Measurements from ENCODE around the gene TMEM126A.
"Not testable (repeated sequence)": the region's sequence is repeated elsewhere in the genome, so short reads cannot be mapped to it uniquely, and the experiment has no call there.

TMEM126A gene

DNA sequence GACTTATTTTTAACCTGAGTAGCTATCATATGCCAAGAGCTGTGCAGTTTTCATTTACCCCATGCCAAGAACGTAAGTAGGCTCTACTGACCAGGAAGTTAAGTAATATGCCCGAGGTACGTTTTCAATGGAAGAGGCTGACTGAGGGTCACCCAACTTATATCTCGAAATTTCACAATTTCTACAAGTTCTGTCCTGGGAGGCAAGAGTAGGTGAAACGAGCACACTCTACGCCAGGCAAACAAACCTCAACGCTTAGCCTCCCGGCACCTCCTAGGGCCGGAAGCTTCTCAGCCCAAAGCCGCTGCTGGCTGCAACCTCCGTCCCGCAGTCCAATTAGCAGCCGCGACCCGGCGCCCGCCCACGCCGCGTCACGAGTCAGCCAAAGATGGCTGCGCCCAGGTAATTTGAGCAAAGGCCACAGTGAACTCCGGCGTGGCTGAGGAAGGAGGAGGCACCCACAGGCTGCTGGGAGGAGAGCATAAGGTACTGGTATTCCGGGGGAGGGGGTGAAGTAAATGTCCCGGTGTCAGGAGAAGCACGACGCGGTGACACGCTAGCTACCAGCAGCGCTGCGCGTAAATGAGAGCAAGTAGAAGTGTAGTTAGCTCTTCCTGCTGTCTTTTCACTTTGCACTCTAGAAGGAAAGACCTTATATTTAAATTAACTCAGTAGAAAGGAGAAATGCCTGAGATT is at the start of gene TMEM126A:
Gene TMEM126A, plus strand, starts transcription at position 364 of the 696 bp plus-strand sequence. CDS start 2,289 bp downstream, outside the sequence.
- peak; percentile 87 for DNase-seq (ENCODE audit: low read depth)

DNA sequence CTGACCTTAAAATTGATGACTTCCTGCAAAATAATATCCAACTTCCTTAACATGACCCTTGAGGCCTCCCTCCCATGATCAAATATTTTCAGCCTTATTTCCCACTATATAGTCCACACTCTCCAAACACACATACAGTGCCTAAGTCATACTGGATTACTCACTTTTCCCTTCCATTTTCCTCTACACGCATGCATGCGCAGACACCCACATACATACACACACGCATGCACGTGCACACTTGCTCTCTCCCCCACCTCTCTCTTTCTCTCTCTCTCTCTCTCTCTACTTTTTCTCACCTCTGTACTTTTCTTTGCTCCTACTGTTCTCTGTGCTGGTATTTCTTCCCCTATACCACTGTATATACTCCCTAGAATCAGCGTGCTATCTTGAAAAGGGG is 48.7 kb upstream of the TMEM126A start:
- no peak for DNase-seq (ENCODE audit: low read depth)

GRCh38 chr11:85602526-85603213 is 45.1 kb upstream of the TMEM126A start:
- DNase-seq (ENCODE audit: low read depth): no peak

- no peak for DNase-seq (ENCODE audit: low read depth)
These were observed 44.5 kb upstream of the TMEM126A start for GRCh38 chr11:85603220-85603619.

- not testable (repeated sequence) for DNase-seq (ENCODE audit: low read depth)
These were observed 41.5 kb upstream of the TMEM126A start for GRCh38 chr11:85606237-85606636.

DNA sequence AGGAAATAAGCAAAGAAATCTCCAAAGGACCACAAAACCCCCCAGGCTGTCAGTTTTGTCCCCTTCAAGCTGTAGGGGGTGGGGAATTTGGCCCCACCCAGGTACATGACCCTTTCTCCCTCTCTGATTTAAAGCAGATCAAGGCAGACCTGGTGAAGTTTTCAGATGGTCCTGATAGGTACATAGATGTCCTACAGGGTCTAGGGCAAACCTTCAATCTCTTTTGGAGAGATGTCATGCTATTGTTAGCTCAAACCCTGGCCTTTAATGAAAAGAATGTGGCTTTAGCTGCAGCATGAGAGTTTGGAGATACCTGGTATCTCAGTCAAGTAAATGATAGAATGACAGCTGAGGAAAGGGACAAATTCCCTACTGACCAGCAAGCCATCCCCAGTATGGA is 39.1 kb upstream of the TMEM126A start:
- DNase-seq (ENCODE audit: low read depth): not testable (repeated sequence)

GRCh38 chr11:85609286-85609685 is 38.5 kb upstream of the TMEM126A start:
- DNase-seq (ENCODE audit: low read depth): not testable (repeated sequence)

- DNase-seq (ENCODE audit: low read depth): not testable (repeated sequence)
These were observed 36.1 kb upstream of the TMEM126A start for GRCh38 chr11:85611643-85612042.

- no peak for DNase-seq (ENCODE audit: low read depth)
These were observed 28.3 kb upstream of the TMEM126A start for GRCh38 chr11:85619499-85619898.

GRCh38 chr11:85620256-85620655 is 27.5 kb upstream of the TMEM126A start:
- DNase-seq (ENCODE audit: low read depth): no peak

- DNase-seq (ENCODE audit: low read depth): no peak
These were observed 21.3 kb upstream of the TMEM126A start for GRCh38 chr11:85626496-85626895.

DNA sequence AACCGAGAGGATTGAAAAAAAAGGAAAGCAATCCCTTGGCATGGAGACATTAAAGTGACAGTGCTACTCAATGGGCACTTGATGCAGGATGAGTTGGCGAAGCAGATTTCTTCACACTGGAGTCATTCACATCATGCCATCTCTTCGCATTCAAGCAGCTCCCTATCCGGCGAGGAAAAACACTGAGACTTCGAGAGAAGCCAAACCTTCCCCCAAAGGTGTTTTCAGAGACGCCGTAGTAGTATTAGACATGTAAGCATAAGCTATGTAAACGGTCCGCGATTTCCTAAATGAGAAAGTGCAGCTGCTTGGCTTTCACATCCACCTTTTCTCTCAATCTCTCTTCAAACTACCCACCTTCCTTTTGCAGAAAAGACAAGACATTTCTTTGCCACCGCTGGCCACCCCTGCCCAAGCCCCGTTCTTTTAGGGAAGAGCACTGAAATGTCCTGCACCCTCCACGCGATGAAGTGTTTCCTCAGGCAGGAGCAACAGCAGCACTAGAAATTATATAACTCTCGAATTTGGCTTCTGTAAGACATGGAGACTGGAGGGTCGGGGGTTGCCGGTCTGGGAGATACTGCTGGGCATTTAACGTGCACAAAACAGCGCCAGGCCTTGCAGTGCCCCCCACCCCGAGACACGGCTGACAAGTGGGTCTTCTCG is 20.3 kb upstream of the TMEM126A start, which contains the start of gene DLG2:
Gene DLG2, minus strand, starts transcription at position 13 of the 666 bp plus-strand sequence.
- no peak for DNase-seq (ENCODE audit: low read depth)

DNA sequence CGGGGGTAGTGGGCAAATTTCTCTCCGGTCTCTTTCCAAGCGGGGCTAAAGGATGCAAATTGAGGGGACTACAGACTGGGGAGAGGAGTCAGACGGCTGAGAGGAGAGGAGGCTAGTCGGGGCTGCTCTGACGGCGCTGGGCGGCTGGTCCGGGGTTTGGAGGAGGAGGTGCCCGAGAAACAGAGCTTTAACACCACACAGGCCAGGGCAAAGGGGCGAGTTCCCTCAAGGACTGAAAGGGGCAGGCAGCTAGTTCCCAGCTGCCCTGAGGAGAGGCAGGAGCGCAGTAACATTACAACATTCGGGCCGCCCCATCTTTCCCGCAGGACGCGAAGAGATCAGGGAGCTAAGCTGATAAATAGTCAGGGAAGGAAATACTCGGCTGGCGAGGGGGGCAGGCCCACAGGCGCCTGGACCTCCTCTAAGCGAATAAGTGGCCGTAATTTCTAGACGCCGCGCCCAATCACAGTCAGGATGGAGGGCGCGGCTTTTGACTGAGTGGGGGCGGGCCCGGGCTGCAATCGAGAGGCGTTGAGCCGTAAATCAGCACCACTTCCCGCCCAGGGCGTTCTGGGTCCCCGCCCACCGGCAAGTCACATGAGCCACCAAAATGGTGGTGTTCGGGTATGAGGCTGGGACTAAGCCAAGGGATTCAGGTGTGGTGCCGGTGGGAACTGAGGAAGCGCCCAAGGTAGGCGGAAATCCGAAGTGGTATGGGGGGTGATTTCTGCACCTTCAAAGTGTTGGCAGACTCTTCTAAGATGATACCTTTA is 19.6 kb upstream of the TMEM126A start, which contains the start of gene TMEM126B:
Gene TMEM126B, plus strand, starts transcription at position 596 of the 773 bp plus-strand sequence. Its CDS starts 15 bp downstream, at position 611.
- peak; percentile 95 for DNase-seq (ENCODE audit: low read depth)

- DNase-seq (ENCODE audit: low read depth): no peak
These were observed 18.9 kb upstream of the TMEM126A start for GRCh38 chr11:85628771-85629341.

- no peak for DNase-seq (ENCODE audit: low read depth)
These were observed 13.0 kb upstream of the TMEM126A start for GRCh38 chr11:85634747-85635146.

DNA sequence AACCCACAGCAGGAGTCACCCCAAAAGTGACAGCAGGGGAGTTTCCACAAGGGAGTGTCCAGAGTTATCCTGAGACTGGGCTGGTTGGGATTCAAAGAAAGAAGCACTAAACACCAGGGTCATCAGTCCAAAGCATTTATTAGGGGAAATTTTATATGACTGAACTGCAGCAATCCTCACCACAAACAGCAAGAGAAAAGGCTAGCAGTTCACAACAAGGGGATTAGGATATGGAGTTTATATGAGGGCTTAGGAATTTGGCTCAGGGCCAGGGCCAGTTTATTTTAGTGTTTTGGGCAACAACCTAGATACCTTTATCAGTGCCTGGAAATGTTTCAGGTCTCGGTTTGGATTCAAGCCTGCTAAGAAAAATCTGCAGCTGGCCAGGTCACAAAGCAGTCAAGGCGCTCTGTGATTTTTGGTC is 4.6 kb upstream of the TMEM126A start:
- DNase-seq (ENCODE audit: low read depth): no peak

GRCh38 chr11:85647078-85647477 is 689 bp upstream of the TMEM126A start:
- DNase-seq (ENCODE audit: low read depth): no peak

DNA sequence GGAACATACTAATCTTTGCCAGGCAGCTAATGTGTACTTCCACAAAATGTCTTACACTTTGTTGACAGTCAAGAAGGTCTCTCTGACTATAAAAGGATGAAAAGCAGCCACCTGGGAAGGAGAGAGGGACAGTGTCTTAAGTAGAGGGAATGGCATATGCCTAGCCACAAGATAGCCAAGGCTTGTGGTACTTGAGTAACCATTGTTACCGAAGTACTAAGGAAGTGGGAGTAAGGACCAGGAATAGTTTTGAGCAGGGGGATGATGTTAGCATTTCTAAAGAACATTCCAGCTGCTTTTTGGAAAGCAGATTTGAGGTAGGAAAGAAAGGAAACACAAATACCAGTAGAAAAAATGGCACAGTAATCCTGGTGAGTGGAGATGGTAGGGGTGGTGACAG is 3.4 kb downstream of the TMEM126A start:
- DNase-seq (ENCODE audit: low read depth): no peak

DNA sequence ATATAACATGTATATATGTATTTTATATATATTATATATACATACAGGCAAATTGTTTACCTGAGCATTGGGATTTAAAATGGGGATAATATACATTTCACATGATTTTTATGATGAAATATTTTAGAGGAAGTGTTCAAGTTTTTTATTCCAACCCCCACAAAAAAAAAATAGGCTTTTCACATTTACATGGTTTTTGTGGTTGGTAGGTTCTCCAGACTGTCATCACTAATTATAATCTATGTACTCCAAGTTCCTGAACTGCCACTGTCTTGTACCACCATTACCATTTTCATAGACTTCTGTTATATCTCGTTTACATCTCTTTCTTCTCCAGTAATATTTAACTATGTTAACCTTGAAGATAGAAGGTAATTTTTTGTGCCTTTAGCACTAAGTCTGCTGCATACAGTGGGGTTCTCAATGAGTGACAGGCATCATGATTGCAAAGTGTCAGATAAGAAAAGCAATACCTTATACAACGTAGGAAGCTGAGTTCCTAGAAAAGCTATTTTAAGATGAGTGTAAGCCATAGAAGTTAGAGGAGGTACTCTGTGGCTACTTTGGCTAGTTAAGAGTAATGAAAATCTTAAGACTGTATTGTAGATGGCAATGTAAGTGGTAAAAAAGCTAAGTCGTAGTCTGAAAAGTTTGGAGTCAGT is 5.2 kb downstream of the TMEM126A start:
- no peak for DNase-seq (ENCODE audit: low read depth)

- DNase-seq (ENCODE audit: low read depth): not testable (repeated sequence)
These were observed 6.6 kb downstream of the TMEM126A start for GRCh38 chr11:85654343-85654742.

DNA sequence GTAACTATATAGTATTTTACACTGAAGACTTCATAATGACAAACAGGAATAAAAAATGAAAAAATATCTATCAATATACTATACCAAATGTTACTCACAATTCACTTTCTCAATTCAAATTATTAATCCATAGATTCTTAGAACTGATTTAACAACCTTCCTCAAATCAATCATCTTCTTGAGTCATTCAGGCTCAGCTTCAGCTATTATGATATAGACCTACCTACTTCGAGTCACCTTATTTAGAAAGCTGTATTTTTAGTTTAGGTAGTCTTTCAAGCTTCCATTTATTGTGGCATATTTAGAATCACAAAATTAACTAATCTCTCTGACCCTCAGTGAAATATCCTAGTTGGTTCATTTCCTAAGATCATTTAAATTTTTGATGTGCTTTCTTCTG is 9.0 kb downstream of the TMEM126A start:
- DNase-seq (ENCODE audit: low read depth): no peak

Data from activated T-cell treated with anti-CD3 and anti-CD28 coated beads for 24 hours (primary cell).